HG03378 (cell line): Measurements from ENCODE around the gene KRTAP4-6.
"Not testable (repeated sequence)": the region's sequence is repeated elsewhere in the genome, so short reads cannot be mapped to it uniquely, and the experiment has no call there.

ENCODE experiments used
- ATAC-seq: cut with Tn5 transposase; IDR thresholded peaks from one replicate; pipeline ENCODE4 v1.9.1; 2021; ENCODE audit warnings: mild to moderate bottlenecking, moderate library complexity; ENCODE audit not compliant: unreplicated experiment

The KRTAP4-6 gene

DNA sequence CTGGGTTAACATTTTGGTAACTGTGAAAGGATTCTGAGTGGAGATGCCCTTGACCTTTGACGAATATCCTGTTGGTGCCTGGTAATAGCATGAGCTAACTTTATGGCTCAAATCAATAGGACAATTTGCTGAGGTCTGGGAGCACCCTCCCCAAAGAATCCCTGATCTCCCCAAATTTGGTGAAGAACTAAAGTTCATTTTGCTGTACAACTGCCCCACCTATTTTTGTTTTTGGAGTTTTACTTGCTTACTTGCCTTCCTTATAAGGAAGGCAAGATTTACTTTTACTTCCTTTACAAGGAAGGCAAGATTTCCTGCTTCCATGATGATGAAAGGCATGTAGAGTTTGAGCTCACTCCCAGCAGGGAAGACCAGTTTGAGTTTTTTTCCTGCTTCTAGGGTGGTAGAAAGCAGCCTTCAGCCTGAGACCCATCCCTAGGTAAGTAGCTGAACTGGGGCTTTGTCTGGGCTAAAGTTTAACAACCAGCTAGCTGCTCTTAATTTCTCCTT is 32.3 kb downstream of the KRTAP4-6 start:
- ATAC-seq = no peak

DNA sequence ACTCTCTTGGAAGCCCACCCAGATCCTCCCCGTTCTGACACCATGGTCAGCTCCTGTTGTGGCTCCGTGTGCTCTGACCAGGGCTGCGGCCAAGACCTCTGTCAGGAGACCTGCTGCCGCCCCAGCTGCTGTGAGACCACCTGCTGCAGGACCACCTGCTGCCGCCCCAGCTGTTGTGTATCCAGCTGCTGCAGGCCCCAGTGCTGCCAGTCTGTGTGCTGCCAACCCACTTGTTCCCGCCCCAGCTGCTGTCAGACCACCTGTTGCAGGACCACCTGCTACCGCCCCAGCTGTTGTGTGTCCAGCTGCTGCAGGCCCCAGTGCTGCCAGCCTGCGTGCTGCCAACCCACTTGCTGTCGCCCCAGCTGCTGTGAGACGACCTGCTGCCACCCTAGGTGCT is 35.0 kb downstream of the KRTAP4-6 start, which contains the start of gene KRTAP4-9:
TSS of gene KRTAP4-9 (plus strand) at position 43 of the 400 bp plus-strand sequence. CDS start at position 43, 0 bp downstream.
- not testable (repeated sequence) for ATAC-seq

GRCh38 chr17:41104386-41105038 is 35.8 kb downstream of the KRTAP4-6 start:
- not testable (repeated sequence) for ATAC-seq

DNA sequence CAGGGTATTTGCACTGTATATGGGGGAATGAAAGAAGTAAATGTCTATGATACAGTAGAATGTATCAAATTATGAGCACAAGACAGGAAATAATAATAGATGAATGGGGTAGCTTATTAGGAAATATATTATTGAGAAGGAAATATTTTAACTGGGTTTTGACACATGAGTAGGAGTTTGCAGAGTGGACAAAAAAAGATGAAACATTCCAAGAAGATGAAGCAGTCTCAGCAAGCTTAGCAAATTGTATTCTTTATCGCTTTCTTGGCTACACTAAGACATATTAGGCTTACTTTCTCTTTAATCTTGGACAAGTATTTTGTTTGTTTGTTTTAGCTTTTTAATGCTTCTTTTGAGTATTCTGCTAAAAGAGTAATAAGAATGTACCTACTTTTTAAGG is 36.4 kb downstream of the KRTAP4-6 start:
- ATAC-seq = no peak

- ATAC-seq = no peak
Observed at GRCh38 chr17:41101586-41102259, 38.6 kb downstream of the KRTAP4-6 start, which contains the start of gene KRTAP4-16. Gene KRTAP4-16, minus strand, starts transcription at chr17:41102209. Its CDS starts 0 bp downstream, at chr17:41102209.

DNA sequence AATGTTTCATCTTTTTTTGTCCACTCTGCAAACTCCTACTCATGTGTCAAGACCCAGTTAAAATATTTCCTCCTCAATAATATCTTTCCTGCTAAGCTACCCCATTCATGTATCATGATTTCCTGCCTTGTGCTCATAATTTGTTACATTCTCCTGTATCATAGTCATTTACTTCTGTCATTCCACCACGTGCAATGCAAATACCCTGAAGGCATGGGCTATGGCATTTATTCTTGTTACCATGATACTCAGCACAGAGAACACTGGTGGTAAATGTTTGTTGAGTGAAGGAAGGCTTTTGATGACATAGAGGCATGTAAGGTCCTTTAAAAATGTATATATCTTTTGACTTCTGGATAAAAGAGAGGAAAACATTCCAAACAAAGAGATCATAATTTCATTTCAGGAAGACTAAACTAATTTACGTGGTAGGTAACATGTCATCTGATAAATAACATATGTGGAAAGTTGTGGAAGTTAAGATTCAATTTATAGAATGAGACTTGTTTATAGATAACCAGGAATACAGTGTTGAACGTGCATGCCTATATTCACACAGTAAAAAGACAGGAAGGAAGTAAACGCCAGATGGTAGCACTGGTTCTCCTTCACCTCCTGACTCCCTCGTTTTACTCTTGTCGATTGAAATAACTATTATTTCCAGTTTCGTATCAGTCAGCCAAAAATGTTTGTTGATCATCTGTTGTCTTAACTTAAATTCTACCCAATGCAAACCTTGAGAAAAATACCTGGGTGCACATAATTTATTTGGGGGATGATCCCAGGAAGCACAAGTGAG is 40.5 kb downstream of the KRTAP4-6 start:
- not testable (repeated sequence) for ATAC-seq

GRCh38 chr17:41098481-41098880 is 41.9 kb downstream of the KRTAP4-6 start:
- no peak for ATAC-seq

DNA sequence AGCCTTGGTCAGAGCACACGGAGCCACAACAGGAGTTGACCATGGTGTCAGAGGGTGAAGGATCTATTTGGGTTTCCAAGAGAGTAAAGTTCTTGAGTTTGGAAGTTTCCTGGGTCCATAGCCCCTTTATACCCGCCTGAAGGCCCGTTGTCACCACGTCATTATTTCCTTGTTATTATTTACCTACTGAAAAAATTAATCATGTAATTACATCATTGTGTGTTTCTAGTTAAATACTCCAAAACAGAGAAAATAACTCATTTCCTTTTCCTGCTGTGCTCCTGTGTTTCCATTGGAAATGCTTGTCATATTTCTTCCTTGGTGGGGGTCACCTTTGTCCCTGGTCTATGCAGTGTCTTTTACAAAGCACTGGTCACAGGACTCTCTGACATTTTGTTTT is 42.3 kb downstream of the KRTAP4-6 start, which contains the start of gene KRTAP4-8:
TSS of gene KRTAP4-8 (minus strand) at position 101 of the 400 bp plus-strand sequence. CDS start at position 43, 58 bp downstream.
- no peak for ATAC-seq

DNA sequence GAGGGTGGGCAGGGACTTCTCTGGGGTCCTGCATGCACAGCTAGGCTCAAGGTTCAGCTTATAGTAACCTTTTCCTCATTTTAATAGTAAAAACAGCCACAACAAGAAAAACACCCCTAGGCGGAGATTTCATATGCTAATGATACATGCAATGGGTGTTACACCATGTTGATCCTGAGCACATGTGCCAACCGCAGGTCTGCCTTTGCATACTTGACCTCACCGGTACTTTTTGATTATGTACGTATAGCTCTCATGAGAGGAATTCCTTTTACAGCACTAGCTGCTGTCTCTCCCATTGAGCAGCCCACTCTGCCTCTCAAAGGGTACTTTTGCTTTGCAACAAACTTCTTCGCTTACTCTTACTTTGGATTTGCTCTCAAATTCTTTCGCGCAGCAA is 44.3 kb downstream of the KRTAP4-6 start:
- no peak for ATAC-seq
